H1 (cell line): ENCODE results near the gene FOXF1. TPM values are rescaled to one million over a fixed set of nuclear protein-coding genes. Genes with fewer than 3 reads are reported as not detected.

Experiments used
- CEBPB ChIP-seq: IDR thresholded peaks from 2 replicates; pipeline ENCODE4 v1.6.1; 2012; ENCODE audit warnings: low read depth, low read length
- CHD2 ChIP-seq: IDR thresholded peaks from 2 replicates; pipeline ENCODE4 v1.6.1; 2012; ENCODE audit warnings: low read length, improper control_type of control experiment
- KDM1A ChIP-seq: fragments of 200-600, 300-600 bp; sonication (generic); IDR thresholded peaks from 2 replicates; pipeline ENCODE4 v1.7.1; 2016; ENCODE audit warnings: mild to moderate bottlenecking, low read length, borderline replicate concordance
- MAX ChIP-seq: IDR thresholded peaks from 2 replicates; pipeline ENCODE4 v1.6.1; 2012; ENCODE audit warnings: inconsistent platforms
- POLR2AphosphoS5 ChIP-seq: IDR thresholded peaks from 2 replicates; pipeline ENCODE4 v1.6.1; 2011; ENCODE audit warnings: low read depth, low read length
- RFX5 ChIP-seq: IDR thresholded peaks from 2 replicates; pipeline ENCODE4 v1.6.1; 2011; ENCODE audit warnings: low read depth, low read length, improper control_type of control experiment, borderline replicate concordance
- RNF2 ChIP-seq: fragments of 200-900, 300-1000 bp; sonication (generic); IDR thresholded peaks from 2 replicates; pipeline ENCODE4 v1.7.1; 2016; ENCODE audit warnings: borderline replicate concordance, low read depth, mild to moderate bottlenecking, antibody characterized with exemption, low read length; ENCODE audit not compliant: poor library complexity, severe bottlenecking; ENCODE audit errors: missing control alignments
- SP4 ChIP-seq: IDR thresholded peaks from 2 replicates; pipeline ENCODE4 v1.6.1; 2012; ENCODE audit warnings: low read length, inconsistent platforms
- polyA plus RNA-seq, 7 experiments: library from polyadenylated mRNA; depleted of rRNA in 3 of 7; stranded (reverse) in 5 of 7; unstranded in 2 of 7; fragments of >200 nt in 5 of 7; fragments of 200-250 nt in 2 of 7; gene quantifications; 1 replicate in 5 of 7; 2 replicates in 1 of 7; 4 replicates in 1 of 7; pipeline versions ENCODE4 v1.2.1 to v1.2.3, GENCODE V29; 2011 to 2013; ENCODE audit warnings: missing spikeins in 2 of 7, mixed read lengths in 2 of 7
- total RNA-seq: library from RNA; stranded (reverse); fragmentation: NEBNext Ultra II Directional; extraction: Animal tissue kit (Norgen Biotek cat#: 25700); gene quantifications from 2 replicates; pipeline ENCODE4 v1.2.1, GENCODE V29; 2021

Gene FOXF1
- total and polyA plus RNA-seq, 2 of the 8 experiments (the other 6 are each of a cell fraction or from before 2014, with no cell fraction given), result 0.02 TPM; not detected in 1

GRCh38 chr16:86527366-86527765, 17.0 kb downstream of the FOXF1 start (continued):
- no peak for TF ChIP-seq POLR2AphosphoS5
- no peak for TF ChIP-seq RFX5
- no peak for TF ChIP-seq RNF2
- TF ChIP-seq KDM1A, result no peak
- no peak for TF ChIP-seq SP4
- TF ChIP-seq CEBPB, result no peak
- no peak for TF ChIP-seq MAX
- no peak for TF ChIP-seq CHD2
- TF ChIP-seq, all 59 proteins: peak for 0
